HG03139 (cell line): ENCODE results near the gene ZCCHC3.

ENCODE experiments used
- ATAC-seq: cut with Tn5 transposase; IDR thresholded peaks from one replicate; pipeline ENCODE4 v1.9.1; 2021; ENCODE audit not compliant: unreplicated experiment

ZCCHC3 gene

GRCh38 chr20:311609-312008, 14.2 kb downstream of the ZCCHC3 start:
- no peak for ATAC-seq

GRCh38 chr20:312067-312466, 14.7 kb downstream of the ZCCHC3 start:
- no peak for ATAC-seq

GRCh38 chr20:312866-313265, 15.5 kb downstream of the ZCCHC3 start:
- ATAC-seq = no peak

GRCh38 chr20:313402-313801, 16.0 kb downstream of the ZCCHC3 start:
- no peak for ATAC-seq

GRCh38 chr20:313948-314347, 16.6 kb downstream of the ZCCHC3 start:
- ATAC-seq = no peak

GRCh38 chr20:316316-317068, 19.1 kb downstream of the ZCCHC3 start:
- ATAC-seq = no peak

GRCh38 chr20:324177-325044, 27.0 kb downstream of the ZCCHC3 start:
- peak; percentile 44 for ATAC-seq

- peak; percentile 51 for ATAC-seq
Observed at GRCh38 chr20:325045-325888, 27.9 kb downstream of the ZCCHC3 start, which contains the start of gene SOX12. Gene SOX12, plus strand, starts transcription at chr20:325552. Its CDS starts 373 bp downstream, at chr20:325925.

- no peak for ATAC-seq
Observed at GRCh38 chr20:325889-326644, 28.7 kb downstream of the ZCCHC3 start.

- ATAC-seq = no peak
Observed at GRCh38 chr20:326645-327185, 29.3 kb downstream of the ZCCHC3 start.

GRCh38 chr20:327186-328026, 30.0 kb downstream of the ZCCHC3 start:
- ATAC-seq = no peak

- ATAC-seq = no peak
Observed at GRCh38 chr20:328027-328974, 30.9 kb downstream of the ZCCHC3 start.

- no peak for ATAC-seq
Observed at GRCh38 chr20:328975-329695, 31.8 kb downstream of the ZCCHC3 start.

GRCh38 chr20:329851-330232, 32.5 kb downstream of the ZCCHC3 start:
- ATAC-seq = no peak

- no peak for ATAC-seq
Observed at GRCh38 chr20:330233-331149, 33.1 kb downstream of the ZCCHC3 start.

- no peak for ATAC-seq
Observed at GRCh38 chr20:334578-334977, 37.2 kb downstream of the ZCCHC3 start.
